Left lobe of liver (tissue), 2 donors: ENCODE results near the gene COTL1. TPM values are rescaled to one million over a fixed set of nuclear protein-coding genes. Genes with fewer than 3 reads are reported as not detected.
"Not testable (repeated sequence)": the region's sequence is repeated elsewhere in the genome, so short reads cannot be mapped to it uniquely, and the experiment has no call there.

Experiments
- ATAC-seq: fragments of 200-7000 bp; cut with Tn5 transposase; one replicate; pipeline ENCODE4 v1.9.1; 2020; ENCODE audit warnings: mild to moderate bottlenecking, moderate library complexity
- DNase-seq: peaks from one replicate; pipeline ENCODE4 v3.0.0-alpha.2; 2020; ENCODE audit warnings: low spot score
- total RNA-seq: library from RNA; stranded (reverse); gene quantifications from one replicate; pipeline ENCODE4 v1.2.1, GENCODE V29; 2021
- donor health status: DM: no; HTN: no; CAD: no; lungs with moderate emphysema.
- donor health status: DM: no; HTN: yes; CAD: no.

COTL1 gene
- total RNA-seq, 1 donor from 2014 or later: 15.9 TPM

- DNase-seq (no peak), ATAC-seq (no peak)
These were observed 82.5 kb downstream of the COTL1 start for GRCh38 chr16:84535408-84535807.

GRCh38 chr16:84534815-84535214, 83.1 kb downstream of the COTL1 start:
- DNase-seq: no peak
- ATAC-seq: no peak

- DNase-seq: no peak
- ATAC-seq: no peak
These were observed 84.9 kb downstream of the COTL1 start for GRCh38 chr16:84532855-84533486.

GRCh38 chr16:84532291-84532724, 85.6 kb downstream of the COTL1 start:
- DNase-seq (peak; percentile 52), ATAC-seq (peak; percentile 80)

GRCh38 chr16:84531671-84532111, 86.2 kb downstream of the COTL1 start:
- DNase-seq (no peak), ATAC-seq (no peak)

- ATAC-seq (no peak), DNase-seq (no peak)
These were observed 87.3 kb downstream of the COTL1 start for GRCh38 chr16:84530590-84530989.

- no peak for DNase-seq
- no peak for ATAC-seq
These were observed 88.3 kb downstream of the COTL1 start for GRCh38 chr16:84529607-84530006.

- ATAC-seq: no peak
These were observed 89.6 kb downstream of the COTL1 start for GRCh38 chr16:84528322-84528721.

GRCh38 chr16:84527532-84528269, 90.2 kb downstream of the COTL1 start:
- peak; percentile 21 for ATAC-seq
- DNase-seq: no peak

More at GRCh38 chr16:84528322-84528721, 89.6 kb downstream of the COTL1 start:
- no peak for DNase-seq

GRCh38 chr16:84526794-84527531, 90.9 kb downstream of the COTL1 start:
- DNase-seq (no peak), ATAC-seq (peak; percentile 39)

- DNase-seq, ATAC-seq: not testable (repeated sequence)
These were observed 92.8 kb downstream of the COTL1 start for GRCh38 chr16:84524941-84525581.

GRCh38 chr16:84524346-84524920, 93.4 kb downstream of the COTL1 start:
- ATAC-seq: no peak
- no peak for DNase-seq

GRCh38 chr16:84521497-84521770, 96.4 kb downstream of the COTL1 start:
- ATAC-seq: no peak
- DNase-seq: no peak

- no peak for DNase-seq
- no peak for ATAC-seq
These were observed 97.0 kb downstream of the COTL1 start for GRCh38 chr16:84520725-84521496.

- ATAC-seq (no peak), DNase-seq (no peak)
These were observed 98.0 kb downstream of the COTL1 start for GRCh38 chr16:84519855-84520254.

- ATAC-seq (no peak), DNase-seq (no peak)
These were observed 99.0 kb downstream of the COTL1 start for GRCh38 chr16:84518804-84519341.

- not testable (repeated sequence) for ATAC-seq, DNase-seq
These were observed 99.7 kb downstream of the COTL1 start for GRCh38 chr16:84518220-84518619.

- ATAC-seq (no peak), DNase-seq (no peak)
These were observed 100.5 kb downstream of the COTL1 start for GRCh38 chr16:84517366-84517765.
